HPDE6-E6E7 (cell line): ENCODE data around the gene CEP78.

Experiments
- DNase-seq: peaks from one replicate; pipeline ENCODE4 v3.0.0; 2011; ENCODE audit warnings: missing footprints; ENCODE audit errors: extremely low spot score

Gene CEP78

GRCh38 chr9:78286125-78286524, 50.2 kb downstream of the CEP78 start:
- no peak for DNase-seq

GRCh38 chr9:78286946-78287388, 51.1 kb downstream of the CEP78 start:
- no peak for DNase-seq

- DNase-seq = peak; percentile 78
Observed at GRCh38 chr9:78288214-78288892, 52.5 kb downstream of the CEP78 start.

- DNase-seq = no peak
Observed at GRCh38 chr9:78289474-78289873, 53.6 kb downstream of the CEP78 start.

GRCh38 chr9:78291240-78291925, 55.5 kb downstream of the CEP78 start:
- no peak for DNase-seq

GRCh38 chr9:78292026-78292425, 56.2 kb downstream of the CEP78 start:
- no peak for DNase-seq

GRCh38 chr9:78292716-78293497, 57.0 kb downstream of the CEP78 start:
- DNase-seq = no peak

GRCh38 chr9:78294290-78295176, 58.7 kb downstream of the CEP78 start:
- no peak for DNase-seq

- DNase-seq = no peak
Observed at GRCh38 chr9:78295177-78295575, 59.3 kb downstream of the CEP78 start.

- DNase-seq = no peak
Observed at GRCh38 chr9:78295731-78296130, 59.9 kb downstream of the CEP78 start.

- peak; percentile 33 for DNase-seq
Observed at GRCh38 chr9:78296201-78296892, 60.5 kb downstream of the CEP78 start.

GRCh38 chr9:78296893-78297671, 61.2 kb downstream of the CEP78 start, which contains the start of gene PSAT1:
Gene PSAT1 (plus strand): TSS chr9:78297125. CDS start chr9:78297211, 86 bp downstream.
- peak; percentile 98 for DNase-seq

- no peak for DNase-seq
Observed at GRCh38 chr9:78297672-78297961, 61.7 kb downstream of the CEP78 start.

- DNase-seq = no peak
Observed at GRCh38 chr9:78298046-78298765, 62.3 kb downstream of the CEP78 start.

- DNase-seq = no peak
Observed at GRCh38 chr9:78300209-78300608, 64.3 kb downstream of the CEP78 start.

GRCh38 chr9:78301466-78301865, 65.6 kb downstream of the CEP78 start:
- no peak for DNase-seq

- no peak for DNase-seq
Observed at GRCh38 chr9:78303377-78304062, 67.6 kb downstream of the CEP78 start.

- no peak for DNase-seq
Observed at GRCh38 chr9:78304357-78304756, 68.5 kb downstream of the CEP78 start.
